CD14-positive monocyte (primary cell): Measurements from ENCODE around the gene HDGF. TPM values are rescaled to one million over a fixed set of nuclear protein-coding genes. Genes with fewer than 3 reads are reported as not detected.

Experiments
- DNase-seq, 3 donors: peaks; one replicate each; pipeline ENCODE4 v3.0.0-alpha.2; 2011 to 2022
- H2AFZ ChIP-seq: 2 replicates; pipeline ENCODE4 v1.6.0; 2012; ENCODE audit warnings: mild to moderate bottlenecking, low read depth, low read length, inconsistent platforms; ENCODE audit not compliant: insufficient read depth, poor library complexity, severe bottlenecking
- H3K27ac ChIP-seq, 2 donors: 1 replicate in 1 of 2; 2 replicates in 1 of 2; pipeline ENCODE4 v1.5.1; 2012 to 2013; ENCODE audit warnings: low read length in 2 of 2, control low read depth in 1 of 2, inconsistent platforms in 1 of 2, low read depth in 1 of 2, mild to moderate bottlenecking in 1 of 2
- H3K27me3 ChIP-seq, 2 donors: one replicate each; pipeline versions ENCODE4 v1.6.0 to v1.6.1; 2011 to 2013; ENCODE audit warnings: low read length in 2 of 2; ENCODE audit not compliant: control insufficient read depth in 2 of 2, insufficient read depth in 2 of 2
- H3K36me3 ChIP-seq, 2 donors: replicated peaks in 1 of 2; 1 replicate in 1 of 2; 2 replicates in 1 of 2; pipeline versions ENCODE4 v1.5.1 to v1.6.1; 2012 to 2013; ENCODE audit warnings: low read length in 2 of 2, control low read depth in 1 of 2, inconsistent platforms in 1 of 2, mild to moderate bottlenecking in 1 of 2; ENCODE audit not compliant: insufficient read depth in 2 of 2, control insufficient read depth in 1 of 2
- H3K4me1 ChIP-seq, 2 donors: 1 replicate in 1 of 2; 2 replicates in 1 of 2; pipeline versions ENCODE4 v1.5.1 to v1.6.1; 2012 to 2013; ENCODE audit warnings: low read length in 2 of 2, control low read depth in 1 of 2, inconsistent platforms in 1 of 2, mild to moderate bottlenecking in 1 of 2, moderate library complexity in 1 of 2; ENCODE audit not compliant: insufficient read depth in 2 of 2, control insufficient read depth in 1 of 2
- H3K4me2 ChIP-seq: replicated peaks from 2 replicates; pipeline ENCODE3; 2012; ENCODE audit warnings: low read length, moderate library complexity, mild to moderate bottlenecking; ENCODE audit not compliant: poor library complexity, severe bottlenecking; ENCODE audit errors: extremely low read depth
- H3K4me3 ChIP-seq, 3 experiments: fragments of 200-600 bp in 1 of 3; sonication (generic) in 1 of 3; replicated peaks in 1 of 3; 1 replicate in 2 of 3; 2 replicates in 1 of 3; pipeline ENCODE4 v1.5.1; 2011 to 2013; ENCODE audit warnings: low read length in 3 of 3, mild to moderate bottlenecking in 3 of 3, control low read depth in 2 of 3, low read depth in 2 of 3, inconsistent platforms in 1 of 3, moderate library complexity in 1 of 3
- H3K79me2 ChIP-seq: 2 replicates; pipeline ENCODE4 v1.6.0; 2012; ENCODE audit warnings: mild to moderate bottlenecking, control low read depth, inconsistent platforms, low read length, moderate library complexity; ENCODE audit not compliant: insufficient read depth
- H3K9ac ChIP-seq: 2 replicates; pipeline ENCODE4 v1.6.0; 2017; ENCODE audit warnings: low read length, mild to moderate bottlenecking; ENCODE audit not compliant: insufficient read depth, poor library complexity, severe bottlenecking
- H3K9me3 ChIP-seq, 2 donors: replicated peaks in 1 of 2; 1 replicate in 1 of 2; 2 replicates in 1 of 2; pipeline versions ENCODE4 v1.5.1 to v1.6.1; 2012 to 2013; ENCODE audit warnings: low read length in 2 of 2, control low read depth in 1 of 2; ENCODE audit not compliant: control insufficient read depth in 1 of 2, insufficient read depth in 1 of 2
- H4K20me1 ChIP-seq: 2 replicates; pipeline ENCODE4 v1.6.0; 2012; ENCODE audit warnings: mild to moderate bottlenecking, low read length, control low read depth, moderate library complexity; ENCODE audit not compliant: insufficient read depth
- H3K27ac Mint-ChIP-seq, 7 donors: one replicate each; pipeline ENCODE4 v1.8.0; 2020; ENCODE audit warnings: mild to moderate bottlenecking in 7 of 7, mixed read lengths in 7 of 7, moderate library complexity in 6 of 7, inconsistent platforms in 2 of 7
- H3K27me3 Mint-ChIP-seq, 3 donors: one replicate each; pipeline ENCODE4 v1.8.0; 2021 to 2022; ENCODE audit warnings: low read depth in 3 of 3, mild to moderate bottlenecking in 3 of 3, mixed read lengths in 3 of 3, moderate library complexity in 3 of 3, inconsistent platforms in 1 of 3
- H3K36me3 Mint-ChIP-seq, 2 donors: one replicate each; pipeline ENCODE4 v1.8.0; 2020; ENCODE audit warnings: mixed read lengths in 2 of 2, inconsistent platforms in 1 of 2, mild to moderate bottlenecking in 1 of 2
- H3K4me1 Mint-ChIP-seq: one replicate; pipeline ENCODE4 v1.8.0; 2020; ENCODE audit warnings: mild to moderate bottlenecking, mixed read lengths
- H3K4me3 Mint-ChIP-seq, 2 donors: one replicate each; pipeline ENCODE4 v1.8.0; 2020; ENCODE audit warnings: mild to moderate bottlenecking in 2 of 2, mixed read lengths in 2 of 2, moderate library complexity in 1 of 2
- H3K9me3 Mint-ChIP-seq, 7 donors: one replicate each; pipeline ENCODE4 v1.8.0; 2020 to 2022; ENCODE audit warnings: mixed read lengths in 7 of 7, mild to moderate bottlenecking in 6 of 7, moderate library complexity in 6 of 7, inconsistent platforms in 2 of 7
- CTCF ChIP-seq: fragments of 200-600 bp; IDR thresholded peaks from one replicate; pipeline ENCODE4 v1.8.0; 2022; ENCODE audit warnings: antibody characterized with exemption, mild to moderate bottlenecking
- WGBS: methylation state at CpG from one replicate; pipeline ENCODE4 v1.1.5; 2013; ENCODE audit warnings: missing lambda C conversion rate; ENCODE audit not compliant: insufficient coverage; 5-methylcytosine and 5-hydroxymethylcytosine counted together
- intact Hi-C, 2 donors: fragments of 100-400 bp; cut with micrococcal nuclease; formaldehyde crosslinking; loops; one replicate each; pipeline versions ENCODE4 v1.15.0 to v1.15.1; 2023
- polyA plus RNA-seq, 3 donors: library from polyadenylated mRNA; depleted of rRNA in 1 of 3; unstranded in 2 of 3; stranded (reverse) in 1 of 3; fragments of 300-500 nt in 2 of 3; fragments of >200 nt in 1 of 3; fragmentation: Illumina TruSeq in 2 of 3; gene quantifications; 1 replicate in 2 of 3; 2 replicates in 1 of 3; pipeline ENCODE4 v1.2.3, GENCODE V29; 2012 to 2021

Gene HDGF
- polyA plus RNA-seq, 3 donors = 23.9 to 92.4 (median 49.9) TPM

- Histone ChIP-seq H3K36me3 (no peaks in the 10 kb centered on the region), H2AFZ (no peak overlapping the region), H3K27ac (no peak overlapping the region), H3K4me1 (peaks cover 2 to 8% of the 10 kb centered on the region in 2 donors), H3K79me2 (no peaks in the 10 kb centered on the region), H3K9me3 (peaks cover 0 to 3% of the 10 kb centered on the region in 2 donors), H4K20me1 (no peaks in the 10 kb centered on the region), H3K4me2 (no peak overlapping the region), H3K9ac (no peak overlapping the region), H3K27me3 (peaks cover 15 to 49% of the 10 kb centered on the region in 2 donors), H3K4me3 (no peak overlapping the region)
- H3K9me3 Mint-ChIP-seq = peaks cover 0 to 7% (median 3%) of the 10 kb centered on the region in 7 donors
- WGBS = 96% methylated on average over 8 of the region's 8 CpGs
- TF ChIP-seq CTCF = no peak
- no peaks in the 10 kb centered on the region for H3K36me3 Mint-ChIP-seq
- peak overlapping the region in 1 of 7 donors; percentile 51 for H3K27ac Mint-ChIP-seq
- H3K4me1 Mint-ChIP-seq = peaks cover 14% of the 10 kb centered on the region
- H3K4me3 Mint-ChIP-seq = peak overlapping the region in 1 of 2 donors; percentile 14
- H3K27me3 Mint-ChIP-seq = peaks cover 54 to 58% (median 56%) of the 10 kb centered on the region in 3 donors
- DNase-seq = no peak
- intact Hi-C loops = loop anchor here (10.0 kb wide), 2 partner anchors 158 to 188 kb away; partner anchors contain the start of gene INSRR (in 1 of the 2)
These were observed 54.7 kb downstream of the HDGF start for GRCh38 chr1:156696755-156697154.

- H3K9ac ChIP-seq = no peak overlapping the region
- no peaks in the 10 kb centered on the region for H3K36me3 ChIP-seq
- no peaks in the 10 kb centered on the region for H3K79me2 ChIP-seq
- Mint-ChIP-seq H3K4me1 (peaks cover 18% of the 10 kb centered on the region), H3K36me3 (peaks cover 0 to under 1% of the 10 kb centered on the region in 2 donors), H3K9me3 (peaks cover 0 to 14% (median 7%) of the 10 kb centered on the region in 7 donors), H3K27ac (no peak overlapping the region), H3K27me3 (peaks cover 61 to 70% (median 66%) of the 10 kb centered on the region in 3 donors), H3K4me3 (no peak overlapping the region)
- no peak overlapping the region for H3K4me2 ChIP-seq
- no peak for DNase-seq
- H3K4me1 ChIP-seq = peaks cover 2 to 10% of the 10 kb centered on the region in 2 donors
- H2AFZ ChIP-seq = no peak overlapping the region
- no peaks in the 10 kb centered on the region for H4K20me1 ChIP-seq
- H3K27me3 ChIP-seq = peaks cover 30 to 59% of the 10 kb centered on the region in 2 donors
- intact Hi-C loops = loop anchor here (10.0 kb wide), 2 partner anchors 160 to 190 kb away; partner anchors contain the start of gene INSRR (in 1 of the 2)
- no peak overlapping the region for H3K27ac ChIP-seq
- no peak for TF ChIP-seq CTCF
- WGBS = no CpG with 5 or more reads among the region's 5 CpGs
- peaks cover 0 to 11% of the 10 kb centered on the region in 2 donors for H3K9me3 ChIP-seq
- H3K4me3 ChIP-seq = no peak overlapping the region
These were observed 56.8 kb downstream of the HDGF start for GRCh38 chr1:156694690-156694962.
